COLO668 (cell line): ENCODE data around the gene CDC45.

Experiments used
- DNase-seq: peaks from one replicate; lab custom pipeline; 2025; ENCODE audit not compliant: unreplicated experiment; lab: John Stamatoyannopoulos, UW

Gene CDC45

GRCh38 chr22:19492504-19493174 is 12.9 kb downstream of the CDC45 start:
- no peak for DNase-seq

GRCh38 chr22:19494001-19494560 is 14.4 kb downstream of the CDC45 start:
- DNase-seq = no peak

GRCh38 chr22:19494676-19495173 is 15.0 kb downstream of the CDC45 start:
- DNase-seq = no peak

- no peak for DNase-seq
Observed at GRCh38 chr22:19495562-19496323, 16.0 kb downstream of the CDC45 start.

- no peak for DNase-seq
Observed at GRCh38 chr22:19496324-19496630, 16.6 kb downstream of the CDC45 start.

GRCh38 chr22:19497245-19497644 is 17.5 kb downstream of the CDC45 start:
- DNase-seq = no peak

- DNase-seq = no peak
Observed at GRCh38 chr22:19498154-19498865, 18.6 kb downstream of the CDC45 start.

GRCh38 chr22:19498866-19499190 is 19.1 kb downstream of the CDC45 start:
- DNase-seq = no peak

- DNase-seq = no peak
Observed at GRCh38 chr22:19499236-19499879, 19.6 kb downstream of the CDC45 start.

GRCh38 chr22:19499880-19500242 is 20.1 kb downstream of the CDC45 start:
- DNase-seq = no peak

GRCh38 chr22:19501897-19502447 is 22.3 kb downstream of the CDC45 start:
- DNase-seq = no peak

- no peak for DNase-seq
Observed at GRCh38 chr22:19503367-19503766, 23.6 kb downstream of the CDC45 start.

- DNase-seq = no peak
Observed at GRCh38 chr22:19503869-19504268, 24.1 kb downstream of the CDC45 start.

- DNase-seq = no peak
Observed at GRCh38 chr22:19504900-19505734, 25.4 kb downstream of the CDC45 start.

- DNase-seq = no peak
Observed at GRCh38 chr22:19505735-19506126, 26.0 kb downstream of the CDC45 start.

- no peak for DNase-seq
Observed at GRCh38 chr22:19506212-19506611, 26.5 kb downstream of the CDC45 start.

GRCh38 chr22:19507534-19507861 is 27.8 kb downstream of the CDC45 start:
- no peak for DNase-seq

GRCh38 chr22:19508024-19508776 is 28.5 kb downstream of the CDC45 start:
- no peak for DNase-seq

- DNase-seq = no peak
Observed at GRCh38 chr22:19509191-19509590, 29.5 kb downstream of the CDC45 start.

GRCh38 chr22:19509923-19510322 is 30.2 kb downstream of the CDC45 start:
- DNase-seq = no peak
